HFFc6 (cell line): ENCODE results near the gene CTNND2. TPM values are rescaled to one million over a fixed set of nuclear protein-coding genes. Genes with fewer than 3 reads are reported as not detected.

ENCODE experiments used
- DNase-seq: peaks from one replicate; pipeline ENCODE4 v3.0.0-alpha.2; 2018
- H3K27ac Mint-ChIP-seq: 2 replicates; pipeline ENCODE4 v1.8.0; 2020; ENCODE audit warnings: mild to moderate bottlenecking, mixed read lengths
- H3K27me3 Mint-ChIP-seq: 2 replicates; pipeline ENCODE4 v1.8.0; 2021; ENCODE audit warnings: mild to moderate bottlenecking, moderate library complexity, mixed read lengths; ENCODE audit not compliant: insufficient read depth
- H3K36me3 Mint-ChIP-seq: 2 replicates; pipeline ENCODE4 v1.8.0; 2021; ENCODE audit warnings: low read depth, mixed read lengths
- H3K4me1 Mint-ChIP-seq: 2 replicates; pipeline ENCODE4 v1.8.0; 2020; ENCODE audit warnings: low read depth, mixed read lengths
- H3K4me3 Mint-ChIP-seq: 2 replicates; pipeline ENCODE4 v1.8.0; 2020; ENCODE audit warnings: mild to moderate bottlenecking, moderate library complexity, mixed read lengths
- H3K9me3 Mint-ChIP-seq: 2 replicates; pipeline ENCODE4 v1.8.0; 2020; ENCODE audit warnings: mild to moderate bottlenecking, mixed read lengths
- total RNA-seq, 6 experiments: library from RNA; stranded (reverse); fragmentation: NEBNext Ultra II Directional; extraction: Animal tissue kit (Norgen Biotek cat#: 25700); gene quantifications; 2 replicates in 1 of 6; 3 replicates in 5 of 6; pipeline ENCODE4 v1.2.3, GENCODE V29; 2021
- TF ChIP-seq, protein P1 (sequence below): fragments of 200-600 bp; sonication (generic); IDR thresholded peaks from 2 replicates; pipeline ENCODE4 v1.5.0; 2021; ENCODE audit warnings: antibody characterized with exemption, mild to moderate bottlenecking

The CTNND2 gene
- total RNA-seq, 6 experiments from 2014 or later: not detected

DNA sequence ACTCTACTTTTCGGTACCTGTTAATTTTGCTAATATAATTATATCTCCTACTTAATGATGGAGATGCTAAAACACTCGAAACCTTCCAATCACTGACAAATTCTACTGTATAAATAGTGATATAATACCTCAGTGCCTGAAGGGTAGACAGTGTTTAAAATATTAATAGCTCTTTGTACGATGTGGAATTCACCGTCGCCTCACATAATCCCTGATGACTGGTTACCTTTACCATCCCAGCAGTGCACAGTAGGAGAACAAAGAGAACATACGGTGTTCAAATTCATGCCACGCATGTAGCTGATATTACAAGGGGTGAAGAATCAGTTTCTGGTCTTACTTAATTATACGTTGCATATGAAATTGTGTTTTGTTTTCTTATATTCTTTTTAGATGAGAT lies 506.7 kb downstream of the CTNND2 start:
- Mint-ChIP-seq H3K36me3 (no peaks in the 10 kb centered on the region), H3K4me1 (no peaks in the 10 kb centered on the region), H3K4me3 (no peak overlapping the region), H3K27ac (no peak overlapping the region), H3K27me3 (no peaks in the 10 kb centered on the region), H3K9me3 (peaks cover 17% of the 10 kb centered on the region)
- DNase-seq: no peak
- TF ChIP-seq, protein P1, sequence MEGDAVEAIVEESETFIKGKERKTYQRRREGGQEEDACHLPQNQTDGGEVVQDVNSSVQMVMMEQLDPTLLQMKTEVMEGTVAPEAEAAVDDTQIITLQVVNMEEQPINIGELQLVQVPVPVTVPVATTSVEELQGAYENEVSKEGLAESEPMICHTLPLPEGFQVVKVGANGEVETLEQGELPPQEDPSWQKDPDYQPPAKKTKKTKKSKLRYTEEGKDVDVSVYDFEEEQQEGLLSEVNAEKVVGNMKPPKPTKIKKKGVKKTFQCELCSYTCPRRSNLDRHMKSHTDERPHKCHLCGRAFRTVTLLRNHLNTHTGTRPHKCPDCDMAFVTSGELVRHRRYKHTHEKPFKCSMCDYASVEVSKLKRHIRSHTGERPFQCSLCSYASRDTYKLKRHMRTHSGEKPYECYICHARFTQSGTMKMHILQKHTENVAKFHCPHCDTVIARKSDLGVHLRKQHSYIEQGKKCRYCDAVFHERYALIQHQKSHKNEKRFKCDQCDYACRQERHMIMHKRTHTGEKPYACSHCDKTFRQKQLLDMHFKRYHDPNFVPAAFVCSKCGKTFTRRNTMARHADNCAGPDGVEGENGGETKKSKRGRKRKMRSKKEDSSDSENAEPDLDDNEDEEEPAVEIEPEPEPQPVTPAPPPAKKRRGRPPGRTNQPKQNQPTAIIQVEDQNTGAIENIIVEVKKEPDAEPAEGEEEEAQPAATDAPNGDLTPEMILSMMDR: no peak

DNA sequence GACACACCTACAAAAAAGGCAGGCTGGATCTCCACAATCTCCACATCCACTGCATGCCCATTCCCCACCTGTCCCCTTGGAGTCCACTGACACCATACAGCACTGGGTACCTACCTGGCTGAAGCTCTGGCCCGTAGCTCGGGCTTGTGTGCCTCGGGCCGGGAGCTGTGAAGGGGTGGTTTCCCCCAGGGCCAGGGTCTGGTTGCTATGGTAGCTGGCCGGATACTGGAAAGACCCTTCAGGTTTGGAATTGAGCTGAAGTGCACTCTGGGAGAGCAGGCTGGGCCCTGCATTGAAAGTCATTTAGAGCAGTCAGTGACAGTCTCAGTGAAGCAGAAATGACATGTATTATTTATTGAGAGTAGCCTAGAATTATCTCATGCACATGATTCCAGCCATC lies 507.3 kb downstream of the CTNND2 start:
- Mint-ChIP-seq H3K9me3 (peaks cover 17% of the 10 kb centered on the region), H3K27ac (no peak overlapping the region), H3K4me3 (no peak overlapping the region), H3K4me1 (no peaks in the 10 kb centered on the region), H3K36me3 (no peaks in the 10 kb centered on the region), H3K27me3 (no peaks in the 10 kb centered on the region)
- DNase-seq: no peak
- TF ChIP-seq, protein P1: no peak

DNA sequence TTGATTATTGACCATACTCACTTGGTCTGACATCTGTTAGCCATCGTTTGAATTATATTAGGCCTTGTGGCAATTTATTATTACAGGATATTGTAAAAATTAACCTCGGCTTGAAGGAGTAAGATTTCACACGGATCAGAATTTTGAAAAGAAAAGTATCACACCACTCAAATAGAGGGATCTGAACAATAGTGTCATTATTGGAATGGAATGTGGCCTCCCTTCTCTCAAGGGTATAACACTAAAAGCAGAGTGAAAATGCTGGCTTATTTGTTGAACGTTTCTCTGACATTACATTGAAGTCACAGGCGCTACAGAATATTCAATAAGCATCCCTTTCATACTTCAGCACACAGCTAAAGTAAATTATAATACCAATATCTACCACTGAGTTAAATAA lies 509.3 kb downstream of the CTNND2 start:
- no peak overlapping the region for H3K27ac Mint-ChIP-seq
- H3K9me3 Mint-ChIP-seq: peaks cover 10% of the 10 kb centered on the region

DNA sequence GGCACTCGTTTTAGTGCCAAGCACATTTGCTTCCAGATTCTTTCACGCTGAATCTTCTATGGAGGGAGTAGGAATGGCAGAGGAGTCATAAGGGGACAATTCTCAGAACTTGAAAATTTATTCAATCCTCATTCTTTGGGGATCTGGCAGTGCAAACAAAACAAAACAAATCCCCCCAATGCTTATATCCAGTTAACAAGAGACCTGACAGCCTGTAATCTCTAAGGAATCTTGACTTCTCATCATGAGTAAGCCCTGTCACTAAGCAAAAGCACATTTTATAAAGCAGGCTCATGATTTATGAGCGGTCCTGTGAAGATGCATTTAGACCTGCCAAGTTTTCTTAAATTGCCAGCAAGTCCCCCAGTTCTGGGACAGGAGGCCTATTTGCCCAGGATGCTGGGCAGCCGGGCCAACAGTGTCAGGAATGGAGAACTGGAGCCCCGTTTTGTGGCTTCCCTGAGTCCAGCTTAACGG lies 513.9 kb downstream of the CTNND2 start:
- Mint-ChIP-seq H3K27me3 (no peaks in the 10 kb centered on the region), H3K4me3 (no peak overlapping the region), H3K9me3 (peaks cover 7% of the 10 kb centered on the region; the same call in 1 of the 2 replicates), H3K27ac (no peak overlapping the region), H3K36me3 (no peaks in the 10 kb centered on the region), H3K4me1 (no peaks in the 10 kb centered on the region; the same call in 1 of the 2 replicates)
- peak; percentile 1 for DNase-seq
- TF ChIP-seq, protein P1: no peak

More for the DNA sequence above, 509.3 kb downstream of the CTNND2 start:
- H3K36me3 Mint-ChIP-seq: no peaks in the 10 kb centered on the region
- H3K4me1 Mint-ChIP-seq: no peaks in the 10 kb centered on the region; the same call in 1 of the 2 replicates
- no peak for DNase-seq
- TF ChIP-seq, protein P1: no peak
- no peaks in the 10 kb centered on the region for H3K27me3 Mint-ChIP-seq
- no peak overlapping the region for H3K4me3 Mint-ChIP-seq

DNA sequence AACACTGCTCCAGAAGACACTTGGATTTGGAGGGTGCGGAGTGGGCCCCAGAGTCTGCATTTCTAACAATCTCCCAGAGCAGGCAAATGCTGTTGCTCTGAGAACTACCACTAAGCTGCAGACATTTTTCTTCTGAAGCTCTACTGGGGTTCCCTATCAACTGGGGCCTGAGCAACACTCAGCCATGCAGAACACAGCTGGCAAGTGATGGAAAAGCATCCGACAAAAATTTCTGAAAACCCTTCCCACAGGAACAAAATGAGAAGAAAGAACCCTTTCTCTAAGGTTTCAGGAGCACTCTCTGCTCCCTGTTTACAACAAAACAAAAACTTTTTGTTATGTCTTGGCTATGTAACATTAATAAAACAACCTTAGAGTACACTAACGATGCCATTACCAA lies 516.9 kb downstream of the CTNND2 start:
- H3K27ac Mint-ChIP-seq: no peak overlapping the region
- peaks cover 11% of the 10 kb centered on the region; the same call in 1 of the 2 replicates for H3K9me3 Mint-ChIP-seq
- no peak overlapping the region for H3K4me3 Mint-ChIP-seq
- DNase-seq: no peak
- no peaks in the 10 kb centered on the region for H3K36me3 Mint-ChIP-seq
- no peaks in the 10 kb centered on the region; the same call in 1 of the 2 replicates for H3K4me1 Mint-ChIP-seq
- peaks cover 2% of the 10 kb centered on the region; the same call in 1 of the 2 replicates for H3K27me3 Mint-ChIP-seq
- TF ChIP-seq, protein P1: no peak
